HCT116 (cell line): ENCODE results near the gene DDR2. TPM values are rescaled to one million over a fixed set of nuclear protein-coding genes. Genes with fewer than 3 reads are reported as not detected.

Experiments used
- ATAC-seq: fragments of 200-7000 bp; cut with Tn5 transposase; 2 replicates; pipeline ENCODE4 v1.9.1; 2020; ENCODE audit warnings: mild to moderate bottlenecking, moderate library complexity
- BruUV-seq: library from RNA; stranded (reverse); fragments of 400-500 nt; replicated peaks from 2 replicates; lab custom pipeline; 2021; lab: Mats Ljungman, UMichigan
- CTCF ChIA-PET: fragments of 300-600 bp; sonication (Branson Sonifier 250); formaldehyde crosslinking; loops from one replicate; lab custom pipeline; 2021; ENCODE audit warnings: antibody characterized with exemption; lab: Charles Lee
- POLR2A ChIA-PET: fragments of 300-600, 350-600 bp; sonication (Branson Sonifier 250); formaldehyde crosslinking; loops from one replicate; lab custom pipeline; 2021; ENCODE audit warnings: antibody characterized with exemption; lab: Charles Lee
- RAD21 ChIA-PET, 2 experiments: fragments of 300-600 bp; sonication (Branson Sonifier 250); formaldehyde crosslinking; loops; one replicate each; lab custom pipeline; 2023; ENCODE audit warnings: low total read pairs in 2 of 2; ENCODE audit not compliant: uncharacterized antibody in 2 of 2, unreplicated experiment in 2 of 2, low non-redundant PET in 1 of 2; lab: Charles Lee
- DNase-seq: peaks from one replicate; pipeline ENCODE4 v3.0.0-alpha.2; 2010; ENCODE audit warnings: low read depth, low spot score
- H2AFZ ChIP-seq: fragments of 200-600 bp; shearing (Covaris generic), sonication (generic); 2 replicates; pipeline ENCODE4 v1.6.1; 2017; ENCODE audit warnings: low read depth, mixed run types, mixed read lengths, antibody characterized with exemption, low read length; ENCODE audit not compliant: poor library complexity, severe bottlenecking
- H3K27ac ChIP-seq: 2 replicates; pipeline ENCODE4 v1.5.1; 2012; ENCODE audit warnings: low read depth, low read length
- H3K27me3 ChIP-seq: fragments of 200-600 bp; sonication (generic); 2 replicates; pipeline ENCODE4 v1.6.1; 2016; ENCODE audit warnings: mixed run types, low read length, mixed read lengths; ENCODE audit not compliant: insufficient read depth
- H3K36me3 ChIP-seq, 2 experiments: fragments of 200-500 bp in 1 of 2; fragments of 200-600 bp in 1 of 2; sonication (Bioruptor generic) in 1 of 2; sonication (generic) in 1 of 2; 2 replicates each; pipeline versions ENCODE4 v1.5.1 to v1.6.1; 2014 to 2016; ENCODE audit warnings: low read length in 2 of 2, inconsistent platforms in 1 of 2, mixed read lengths in 1 of 2, mixed run types in 1 of 2; ENCODE audit not compliant: insufficient read depth in 2 of 2, control insufficient read depth in 1 of 2
- H3K4me1 ChIP-seq, 2 experiments: fragments of 200-600 bp in 1 of 2; sonication (generic) in 1 of 2; 2 replicates each; pipeline versions ENCODE4 v1.5.1 to v1.6.1; 2012 to 2017; ENCODE audit warnings: low read length in 2 of 2, inconsistent platforms in 1 of 2, mild to moderate bottlenecking in 1 of 2, mixed read lengths in 1 of 2, mixed run types in 1 of 2, moderate library complexity in 1 of 2; ENCODE audit not compliant: insufficient read depth in 2 of 2, control insufficient read depth in 1 of 2
- H3K4me2 ChIP-seq: fragments of 200-600 bp; sonication (generic); 2 replicates; pipeline ENCODE4 v1.6.1; 2017; ENCODE audit warnings: mixed run types, low read length, mixed read lengths
- H3K4me3 ChIP-seq, 2 experiments: fragments of 200-600 bp in 1 of 2; sonication (generic) in 1 of 2; replicated peaks in 1 of 2; 2 replicates each; pipeline ENCODE4 v1.5.1; 2011 to 2016; ENCODE audit warnings: low read length in 2 of 2, control low read depth in 1 of 2, low read depth in 1 of 2, mild to moderate bottlenecking in 1 of 2, mixed read lengths in 1 of 2, mixed run types in 1 of 2
- H3K79me2 ChIP-seq: fragments of 200-600 bp; sonication (generic); 2 replicates; pipeline ENCODE4 v1.6.1; 2017; ENCODE audit warnings: mild to moderate bottlenecking, mixed run types, low read length, moderate library complexity, mixed read lengths; ENCODE audit not compliant: insufficient read depth
- H3K9ac ChIP-seq: fragments of 200-600 bp; sonication (generic); 2 replicates; pipeline ENCODE4 v1.6.1; 2016; ENCODE audit warnings: low read length, mixed read lengths
- H3K9me2 ChIP-seq: fragments of 200-600 bp; sonication (generic), shearing (Covaris generic); 2 replicates; pipeline ENCODE4 v1.6.1; 2017; ENCODE audit warnings: mixed run types, mild to moderate bottlenecking, moderate library complexity; ENCODE audit not compliant: insufficient read depth
- H3K9me3 ChIP-seq, 2 experiments: fragments of 200-500 bp in 1 of 2; fragments of 200-600 bp in 1 of 2; sonication (Bioruptor generic) in 1 of 2; sonication (generic) in 1 of 2; 2 replicates each; pipeline ENCODE4 v1.6.1; 2014 to 2017; ENCODE audit warnings: low read length in 2 of 2, mixed read lengths in 2 of 2, inconsistent platforms in 1 of 2, low read depth in 1 of 2, mild to moderate bottlenecking in 1 of 2, mixed run types in 1 of 2, moderate library complexity in 1 of 2; ENCODE audit not compliant: control insufficient read depth in 1 of 2, insufficient read depth in 1 of 2
- H4K20me1 ChIP-seq: fragments of 200-600 bp; sonication (generic), shearing (Covaris generic); 2 replicates; pipeline ENCODE4 v1.6.1; 2017; ENCODE audit warnings: mixed run types, mild to moderate bottlenecking, moderate library complexity; ENCODE audit not compliant: insufficient read depth
- CBX3 ChIP-seq: IDR thresholded peaks from 2 replicates; pipeline ENCODE4 v1.6.1; 2012; ENCODE audit warnings: low read depth
- CEBPB ChIP-seq: IDR thresholded peaks from 2 replicates; pipeline ENCODE4 v1.6.1; 2012; ENCODE audit warnings: low read depth
- EGR1 ChIP-seq: IDR thresholded peaks from 2 replicates; pipeline ENCODE4 v1.6.1; 2012; ENCODE audit warnings: low read depth
- ELF1 ChIP-seq: IDR thresholded peaks from 2 replicates; pipeline ENCODE4 v1.6.1; 2012; ENCODE audit warnings: low read depth, borderline replicate concordance
- EZH2 ChIP-seq: fragments of 200-600 bp; sonication (generic); IDR thresholded peaks from 2 replicates; pipeline ENCODE4 v1.6.1; 2017; ENCODE audit warnings: antibody characterized with exemption, mixed run types
- FOSL1 ChIP-seq: IDR thresholded peaks from 2 replicates; pipeline ENCODE4 v1.6.1; 2012; ENCODE audit warnings: low read depth
- POLR2A ChIP-seq: IDR thresholded peaks from 2 replicates; pipeline ENCODE4 v1.7.0; 2011; ENCODE audit warnings: borderline replicate concordance; ENCODE audit not compliant: insufficient read depth, insufficient read length; ENCODE audit errors: extremely low read depth
- RAD21 ChIP-seq: IDR thresholded peaks from 2 replicates; pipeline ENCODE4 v1.6.1; 2012; ENCODE audit warnings: low read depth, mild to moderate bottlenecking
- TCF7L2 ChIP-seq: IDR thresholded peaks from 2 replicates; pipeline ENCODE4 v1.7.0; 2011; ENCODE audit warnings: borderline replicate concordance, inconsistent platforms; ENCODE audit not compliant: insufficient read depth, insufficient read length; ENCODE audit errors: extremely low read depth
- YY1 ChIP-seq: IDR thresholded peaks from 2 replicates; pipeline ENCODE4 v1.6.1; 2011; ENCODE audit warnings: low read length, low read depth, moderate library complexity, mild to moderate bottlenecking; ENCODE audit not compliant: insufficient replicate concordance; ENCODE audit errors: extremely low read depth
- ZFX ChIP-seq: fragments of 450-650 bp; IDR thresholded peaks from 2 replicates; pipeline ENCODE4 v1.6.1; 2017
- ZNF274 ChIP-seq: fragments of 200-500 bp; sonication (Bioruptor generic); IDR thresholded peaks from 2 replicates; pipeline ENCODE4 v1.6.1; 2014; ENCODE audit warnings: mild to moderate bottlenecking, low read depth, low read length, inconsistent platforms
- intact Hi-C: fragments of 100-400 bp; cut with micrococcal nuclease; formaldehyde crosslinking; loops from 2 replicates; pipeline ENCODE4 v1.10.0; 2022
- total RNA-seq: library from RNA; stranded (reverse); gene quantifications from one replicate; pipeline ENCODE4 v1.2.1, GENCODE V29; 2021; ENCODE audit not compliant: unreplicated experiment
- TF ChIP-seq, protein P1 (sequence below): IDR thresholded peaks from 2 replicates; pipeline ENCODE4 v1.6.1; 2011; ENCODE audit warnings: mild to moderate bottlenecking, low read length, moderate library complexity; ENCODE audit not compliant: insufficient replicate concordance; ENCODE audit errors: extremely low read depth
- TF ChIP-seq, protein P2 (sequence below): IDR thresholded peaks from 2 replicates; pipeline ENCODE4 v1.6.1; 2012; ENCODE audit warnings: low read depth
- TF ChIP-seq, protein P3 (sequence below), 3 experiments: fragments of 200-600 bp in 1 of 3; sonication (generic) in 1 of 3; IDR thresholded peaks in 2 of 3; conservative IDR thresholded peaks in 1 of 3; 2 replicates each; pipeline ENCODE4 v1.5.1; 2012 to 2017; ENCODE audit warnings: low read depth in 2 of 3, low read length in 2 of 3, antibody characterized with exemption in 1 of 3, borderline replicate concordance in 1 of 3, control low read depth in 1 of 3, mild to moderate bottlenecking in 1 of 3, mixed read lengths in 1 of 3, mixed run types in 1 of 3, moderate library complexity in 1 of 3; ENCODE audit not compliant: insufficient read depth in 1 of 3
- TF ChIP-seq, protein P4 (sequence below): IDR thresholded peaks from 2 replicates; pipeline ENCODE4 v1.6.1; 2012
- TF ChIP-seq, protein P5 (sequence below): IDR thresholded peaks from 2 replicates; pipeline ENCODE4 v1.6.1; 2012

Gene DDR2
- total RNA-seq, 1 experiment from 2014 or later, result 0.84 TPM

DNA sequence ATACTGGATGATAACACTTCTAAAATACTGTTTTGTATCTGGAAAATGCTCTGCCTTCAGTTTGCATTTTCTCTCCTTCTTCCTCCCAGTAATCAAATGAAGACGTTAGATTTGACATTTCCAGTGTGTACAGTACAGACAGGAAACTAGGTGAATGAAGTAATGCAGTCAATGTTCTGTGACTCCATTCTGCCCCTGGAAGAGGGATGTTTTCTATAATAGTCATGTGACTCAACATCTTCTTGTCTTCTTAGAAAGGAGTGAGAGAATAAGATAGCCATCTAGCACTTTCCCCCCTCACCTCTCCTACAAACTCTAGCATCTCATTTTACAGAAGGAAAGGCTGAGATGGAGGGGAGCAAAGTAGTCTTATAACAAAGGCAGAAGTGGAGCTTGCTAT, 77.6 kb downstream of the DDR2 start:
- RAD21 ChIA-PET, result no interaction called here
- no peak for ATAC-seq
- intact Hi-C loops, result no loop called here
- TF ChIP-seq, protein P1, sequence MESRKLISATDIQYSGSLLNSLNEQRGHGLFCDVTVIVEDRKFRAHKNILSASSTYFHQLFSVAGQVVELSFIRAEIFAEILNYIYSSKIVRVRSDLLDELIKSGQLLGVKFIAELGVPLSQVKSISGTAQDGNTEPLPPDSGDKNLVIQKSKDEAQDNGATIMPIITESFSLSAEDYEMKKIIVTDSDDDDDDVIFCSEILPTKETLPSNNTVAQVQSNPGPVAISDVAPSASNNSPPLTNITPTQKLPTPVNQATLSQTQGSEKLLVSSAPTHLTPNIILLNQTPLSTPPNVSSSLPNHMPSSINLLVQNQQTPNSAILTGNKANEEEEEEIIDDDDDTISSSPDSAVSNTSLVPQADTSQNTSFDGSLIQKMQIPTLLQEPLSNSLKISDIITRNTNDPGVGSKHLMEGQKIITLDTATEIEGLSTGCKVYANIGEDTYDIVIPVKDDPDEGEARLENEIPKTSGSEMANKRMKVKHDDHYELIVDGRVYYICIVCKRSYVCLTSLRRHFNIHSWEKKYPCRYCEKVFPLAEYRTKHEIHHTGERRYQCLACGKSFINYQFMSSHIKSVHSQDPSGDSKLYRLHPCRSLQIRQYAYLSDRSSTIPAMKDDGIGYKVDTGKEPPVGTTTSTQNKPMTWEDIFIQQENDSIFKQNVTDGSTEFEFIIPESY, result no peak
- TF ChIP-seq EGR1, result no peak
- TF ChIP-seq, protein P2, sequence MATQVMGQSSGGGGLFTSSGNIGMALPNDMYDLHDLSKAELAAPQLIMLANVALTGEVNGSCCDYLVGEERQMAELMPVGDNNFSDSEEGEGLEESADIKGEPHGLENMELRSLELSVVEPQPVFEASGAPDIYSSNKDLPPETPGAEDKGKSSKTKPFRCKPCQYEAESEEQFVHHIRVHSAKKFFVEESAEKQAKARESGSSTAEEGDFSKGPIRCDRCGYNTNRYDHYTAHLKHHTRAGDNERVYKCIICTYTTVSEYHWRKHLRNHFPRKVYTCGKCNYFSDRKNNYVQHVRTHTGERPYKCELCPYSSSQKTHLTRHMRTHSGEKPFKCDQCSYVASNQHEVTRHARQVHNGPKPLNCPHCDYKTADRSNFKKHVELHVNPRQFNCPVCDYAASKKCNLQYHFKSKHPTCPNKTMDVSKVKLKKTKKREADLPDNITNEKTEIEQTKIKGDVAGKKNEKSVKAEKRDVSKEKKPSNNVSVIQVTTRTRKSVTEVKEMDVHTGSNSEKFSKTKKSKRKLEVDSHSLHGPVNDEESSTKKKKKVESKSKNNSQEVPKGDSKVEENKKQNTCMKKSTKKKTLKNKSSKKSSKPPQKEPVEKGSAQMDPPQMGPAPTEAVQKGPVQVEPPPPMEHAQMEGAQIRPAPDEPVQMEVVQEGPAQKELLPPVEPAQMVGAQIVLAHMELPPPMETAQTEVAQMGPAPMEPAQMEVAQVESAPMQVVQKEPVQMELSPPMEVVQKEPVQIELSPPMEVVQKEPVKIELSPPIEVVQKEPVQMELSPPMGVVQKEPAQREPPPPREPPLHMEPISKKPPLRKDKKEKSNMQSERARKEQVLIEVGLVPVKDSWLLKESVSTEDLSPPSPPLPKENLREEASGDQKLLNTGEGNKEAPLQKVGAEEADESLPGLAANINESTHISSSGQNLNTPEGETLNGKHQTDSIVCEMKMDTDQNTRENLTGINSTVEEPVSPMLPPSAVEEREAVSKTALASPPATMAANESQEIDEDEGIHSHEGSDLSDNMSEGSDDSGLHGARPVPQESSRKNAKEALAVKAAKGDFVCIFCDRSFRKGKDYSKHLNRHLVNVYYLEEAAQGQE, result no peak
- TF ChIP-seq EZH2, result no peak
- TF ChIP-seq, protein P3, sequence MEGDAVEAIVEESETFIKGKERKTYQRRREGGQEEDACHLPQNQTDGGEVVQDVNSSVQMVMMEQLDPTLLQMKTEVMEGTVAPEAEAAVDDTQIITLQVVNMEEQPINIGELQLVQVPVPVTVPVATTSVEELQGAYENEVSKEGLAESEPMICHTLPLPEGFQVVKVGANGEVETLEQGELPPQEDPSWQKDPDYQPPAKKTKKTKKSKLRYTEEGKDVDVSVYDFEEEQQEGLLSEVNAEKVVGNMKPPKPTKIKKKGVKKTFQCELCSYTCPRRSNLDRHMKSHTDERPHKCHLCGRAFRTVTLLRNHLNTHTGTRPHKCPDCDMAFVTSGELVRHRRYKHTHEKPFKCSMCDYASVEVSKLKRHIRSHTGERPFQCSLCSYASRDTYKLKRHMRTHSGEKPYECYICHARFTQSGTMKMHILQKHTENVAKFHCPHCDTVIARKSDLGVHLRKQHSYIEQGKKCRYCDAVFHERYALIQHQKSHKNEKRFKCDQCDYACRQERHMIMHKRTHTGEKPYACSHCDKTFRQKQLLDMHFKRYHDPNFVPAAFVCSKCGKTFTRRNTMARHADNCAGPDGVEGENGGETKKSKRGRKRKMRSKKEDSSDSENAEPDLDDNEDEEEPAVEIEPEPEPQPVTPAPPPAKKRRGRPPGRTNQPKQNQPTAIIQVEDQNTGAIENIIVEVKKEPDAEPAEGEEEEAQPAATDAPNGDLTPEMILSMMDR (IDR thresholded peaks at IDR 0.05 in 2 of 3, conservative IDR thresholded peaks at IDR 0.05 in 1 of 3; ENCODE audit: borderline replicate concordance in 1 of 3, insufficient read depth in 1 of 3, low read depth in 2 of 3, low read length in 2 of 3), result no peak
- TF ChIP-seq YY1, result no peak
- no peak for TF ChIP-seq ELF1
- no peak for TF ChIP-seq CBX3
- no peak for TF ChIP-seq RAD21
- TF ChIP-seq CEBPB, result no peak
- TF ChIP-seq FOSL1, result no peak
- TF ChIP-seq TCF7L2, result no peak
- no peak for TF ChIP-seq POLR2A
- TF ChIP-seq, protein P4, sequence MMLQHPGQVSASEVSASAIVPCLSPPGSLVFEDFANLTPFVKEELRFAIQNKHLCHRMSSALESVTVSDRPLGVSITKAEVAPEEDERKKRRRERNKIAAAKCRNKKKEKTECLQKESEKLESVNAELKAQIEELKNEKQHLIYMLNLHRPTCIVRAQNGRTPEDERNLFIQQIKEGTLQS, result no peak
- TF ChIP-seq, protein P5, sequence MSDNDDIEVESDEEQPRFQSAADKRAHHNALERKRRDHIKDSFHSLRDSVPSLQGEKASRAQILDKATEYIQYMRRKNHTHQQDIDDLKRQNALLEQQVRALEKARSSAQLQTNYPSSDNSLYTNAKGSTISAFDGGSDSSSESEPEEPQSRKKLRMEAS, result no peak
- no peak for TF ChIP-seq ZNF274
- no peak for TF ChIP-seq ZFX
- Histone ChIP-seq H3K27ac (no peak overlapping the region), H3K36me3 (no peaks in the 10 kb centered on the region), H4K20me1 (no peaks in the 10 kb centered on the region), H2AFZ (no peak overlapping the region), H3K79me2 (no peaks in the 10 kb centered on the region), H3K9me3 (no peaks in the 10 kb centered on the region), H3K27me3 (no peaks in the 10 kb centered on the region), H3K4me3 (no peak overlapping the region), H3K4me1 (no peaks in the 10 kb centered on the region), H3K4me2 (no peak overlapping the region), H3K9me2 (no peaks in the 10 kb centered on the region), H3K9ac (no peak overlapping the region)
- BruUV-seq, result no TSS peak
- CTCF ChIA-PET, result no interaction called here
- POLR2A ChIA-PET, result no interaction called here
- no peak for DNase-seq
